HG03354 (cell line): ENCODE results near the gene CD19.
"Not testable (repeated sequence)": the region's sequence is repeated elsewhere in the genome, so short reads cannot be mapped to it uniquely, and the experiment has no call there.

Experiments used
- ATAC-seq: cut with Tn5 transposase; IDR thresholded peaks from one replicate; pipeline ENCODE4 v1.9.1; 2021; ENCODE audit warnings: mild to moderate bottlenecking; ENCODE audit not compliant: unreplicated experiment, poor library complexity, severe bottlenecking

Gene CD19

DNA sequence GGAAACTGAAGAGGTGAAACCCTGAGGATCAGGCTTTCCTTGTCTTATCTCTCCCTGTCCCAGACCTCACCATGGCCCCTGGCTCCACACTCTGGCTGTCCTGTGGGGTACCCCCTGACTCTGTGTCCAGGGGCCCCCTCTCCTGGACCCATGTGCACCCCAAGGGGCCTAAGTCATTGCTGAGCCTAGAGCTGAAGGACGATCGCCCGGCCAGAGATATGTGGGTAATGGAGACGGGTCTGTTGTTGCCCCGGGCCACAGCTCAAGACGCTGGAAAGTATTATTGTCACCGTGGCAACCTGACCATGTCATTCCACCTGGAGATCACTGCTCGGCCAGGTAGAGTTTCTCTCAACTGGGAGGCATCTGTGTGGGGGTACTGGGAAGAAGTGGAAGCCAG lies 1.4 kb downstream of the CD19 start:
- ATAC-seq, result no peak

DNA sequence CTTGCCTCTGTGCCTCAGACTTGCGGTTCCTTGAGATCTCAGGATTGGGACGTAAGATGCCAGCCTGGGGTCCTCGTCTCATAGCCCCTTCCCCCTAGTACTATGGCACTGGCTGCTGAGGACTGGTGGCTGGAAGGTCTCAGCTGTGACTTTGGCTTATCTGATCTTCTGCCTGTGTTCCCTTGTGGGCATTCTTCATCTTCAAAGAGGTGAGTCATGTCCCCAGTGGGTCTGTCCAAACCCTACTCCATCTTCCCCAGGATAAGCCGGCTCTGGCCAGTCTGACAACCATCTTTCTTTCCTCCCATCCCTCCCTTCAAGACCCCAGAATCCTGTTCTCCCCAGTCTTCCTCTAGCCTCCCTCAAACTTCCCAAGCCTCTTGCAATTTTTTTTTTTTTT lies 3.6 kb downstream of the CD19 start:
- ATAC-seq, result no peak

DNA sequence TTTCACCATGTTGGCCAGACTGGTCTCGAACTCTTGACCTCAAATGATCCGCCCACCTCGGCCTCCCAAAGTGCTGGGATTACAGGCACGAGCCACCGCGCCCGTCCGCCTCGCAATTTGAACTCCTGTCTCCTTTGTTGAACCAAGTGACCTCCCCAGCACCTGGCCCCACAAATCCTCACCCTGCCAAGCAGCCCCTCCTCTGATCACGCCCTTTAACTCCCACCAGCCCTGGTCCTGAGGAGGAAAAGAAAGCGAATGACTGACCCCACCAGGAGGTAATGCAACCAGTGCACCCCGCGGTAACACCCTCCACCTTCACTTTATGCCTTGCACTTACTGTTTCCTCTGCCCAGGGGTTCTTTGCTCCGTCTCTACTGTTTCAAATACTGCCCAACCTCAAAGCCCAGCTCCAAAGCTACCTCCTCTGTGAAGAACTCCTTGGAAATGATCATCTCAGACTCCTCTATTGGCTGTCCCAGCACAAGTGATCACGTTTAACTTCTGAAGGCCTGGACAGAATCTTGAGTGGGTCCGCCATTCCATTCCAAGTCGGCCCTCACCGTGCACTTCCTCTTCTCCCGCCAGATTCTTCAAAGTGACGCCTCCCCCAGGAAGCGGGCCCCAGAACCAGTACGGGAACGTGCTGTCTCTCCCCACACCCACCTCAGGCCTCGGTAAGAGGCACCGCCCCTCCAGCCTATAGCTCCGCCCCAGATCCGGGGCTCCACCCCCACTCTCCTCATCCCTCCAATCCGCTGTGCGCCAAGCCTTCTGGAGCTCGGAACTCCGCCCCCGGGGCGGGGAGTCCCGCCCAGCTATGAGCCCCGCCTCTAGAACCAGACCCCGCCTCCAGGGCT lies 4.4 kb downstream of the CD19 start:
- peak; percentile 85 for ATAC-seq

DNA sequence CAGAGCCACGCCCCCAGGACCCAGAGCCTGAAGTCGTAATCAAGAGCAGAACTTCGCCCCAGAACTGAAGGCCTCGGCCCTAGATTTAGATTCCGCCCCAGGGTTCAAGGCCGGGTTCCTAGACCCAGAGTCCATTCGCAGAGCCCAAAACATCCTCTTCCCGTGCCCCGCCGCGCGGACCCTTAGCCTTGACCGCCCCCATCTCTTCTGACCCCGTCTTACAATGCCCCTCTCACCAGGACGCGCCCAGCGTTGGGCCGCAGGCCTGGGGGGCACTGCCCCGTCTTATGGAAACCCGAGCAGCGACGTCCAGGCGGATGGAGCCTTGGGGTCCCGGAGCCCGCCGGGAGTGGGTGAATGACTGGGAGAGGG lies 5.0 kb downstream of the CD19 start:
- no peak for ATAC-seq

DNA sequence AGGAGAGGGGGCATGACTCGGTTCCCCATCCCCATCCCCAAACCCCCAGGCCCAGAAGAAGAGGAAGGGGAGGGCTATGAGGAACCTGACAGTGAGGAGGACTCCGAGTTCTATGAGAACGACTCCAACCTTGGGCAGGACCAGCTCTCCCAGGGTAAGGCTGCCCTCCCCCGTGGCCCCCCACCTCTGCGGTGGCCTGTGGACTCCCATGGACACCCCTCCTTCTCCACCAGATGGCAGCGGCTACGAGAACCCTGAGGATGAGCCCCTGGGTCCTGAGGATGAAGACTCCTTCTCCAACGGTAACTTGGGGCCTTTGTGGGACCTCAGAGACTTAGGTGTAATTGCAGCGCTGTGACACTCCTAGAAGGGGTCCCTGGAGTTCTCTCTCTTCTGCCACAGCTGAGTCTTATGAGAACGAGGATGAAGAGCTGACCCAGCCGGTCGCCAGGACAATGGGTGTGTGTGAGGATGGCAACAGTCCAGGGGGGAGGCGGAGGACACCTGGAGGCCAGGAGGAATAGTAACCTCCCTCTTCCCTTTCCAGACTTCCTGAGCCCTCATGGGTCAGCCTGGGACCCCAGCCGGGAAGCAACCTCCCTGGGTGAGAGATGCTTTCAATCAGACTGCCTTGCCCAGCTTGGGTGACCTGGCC lies 5.6 kb downstream of the CD19 start:
- ATAC-seq, result no peak

DNA sequence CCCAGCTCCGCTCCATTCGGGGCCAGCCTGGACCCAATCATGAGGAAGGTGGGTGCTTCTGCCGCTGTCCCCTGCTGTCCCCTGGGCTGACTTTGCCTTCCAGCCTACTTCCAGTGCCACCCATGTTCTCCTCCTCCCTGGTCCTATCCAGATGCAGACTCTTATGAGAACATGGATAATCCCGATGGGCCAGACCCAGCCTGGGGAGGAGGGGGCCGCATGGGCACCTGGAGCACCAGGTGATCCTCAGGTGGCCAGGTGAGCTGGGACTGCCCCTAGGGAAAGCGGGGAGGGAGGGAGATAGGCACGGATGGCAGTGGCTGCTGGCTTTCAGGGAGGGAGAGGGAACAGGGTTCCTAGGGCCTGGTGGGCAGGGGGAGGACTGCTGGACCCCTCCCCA lies 7.0 kb downstream of the CD19 start:
- no peak for ATAC-seq

DNA sequence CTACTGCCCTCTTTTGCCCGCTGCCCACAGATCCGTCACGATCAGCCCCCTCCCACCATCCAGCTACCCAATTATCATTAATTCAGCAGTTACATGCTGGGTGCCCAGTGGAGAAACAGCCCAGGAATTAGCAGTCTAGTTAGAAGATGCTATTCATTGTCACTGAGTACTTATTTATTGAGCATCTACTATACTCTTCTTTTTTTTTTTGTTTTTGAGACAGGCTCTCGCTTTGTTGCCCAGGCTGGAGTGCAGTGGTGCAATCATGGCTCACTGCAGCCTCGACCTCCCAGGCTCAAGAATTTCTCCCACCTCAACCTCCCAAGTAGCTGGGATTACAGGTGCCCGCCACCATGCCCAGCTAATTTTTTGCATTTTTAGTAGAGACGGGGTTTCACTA lies 8.1 kb downstream of the CD19 start:
- ATAC-seq, result not testable (repeated sequence)

DNA sequence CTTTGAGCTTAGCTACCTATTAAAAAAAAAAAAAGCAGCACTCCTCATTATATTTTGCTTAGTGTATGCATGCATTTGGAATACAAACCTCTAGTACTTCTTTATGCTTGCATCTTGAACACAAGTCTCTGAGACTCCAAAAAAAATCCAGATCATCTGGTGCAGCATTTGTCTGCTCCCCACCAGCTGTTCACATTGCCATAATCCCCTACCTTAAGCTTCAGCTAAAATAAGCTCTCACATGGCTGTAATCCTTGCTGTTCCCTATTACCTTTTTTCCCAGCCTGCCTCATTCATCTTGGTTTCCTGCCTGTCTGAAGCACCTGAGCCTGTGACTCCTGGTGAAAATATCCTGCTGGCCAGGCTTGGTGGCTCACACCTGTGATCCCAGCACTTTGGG lies 11.5 kb downstream of the CD19 start:
- ATAC-seq, result no peak

DNA sequence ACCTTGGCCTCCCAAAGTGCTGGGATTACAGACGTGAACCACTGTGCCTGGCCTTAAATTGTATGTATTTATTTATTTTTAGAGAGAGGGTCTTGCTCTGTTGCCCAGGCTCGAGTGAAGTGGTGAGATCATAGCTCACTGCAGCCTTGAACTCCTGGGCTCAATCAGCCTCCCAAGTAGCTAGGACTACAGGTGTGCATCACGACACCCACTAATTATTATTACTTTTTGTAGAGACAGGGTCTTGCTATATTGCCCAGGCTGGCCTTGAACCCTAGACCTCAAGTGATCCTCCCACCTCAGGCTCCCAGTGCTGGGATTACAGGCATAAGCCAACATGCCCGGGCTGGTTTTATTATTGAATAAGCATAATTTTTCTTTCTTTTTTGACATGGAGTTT lies 14.9 kb downstream of the CD19 start:
- ATAC-seq, result no peak

DNA sequence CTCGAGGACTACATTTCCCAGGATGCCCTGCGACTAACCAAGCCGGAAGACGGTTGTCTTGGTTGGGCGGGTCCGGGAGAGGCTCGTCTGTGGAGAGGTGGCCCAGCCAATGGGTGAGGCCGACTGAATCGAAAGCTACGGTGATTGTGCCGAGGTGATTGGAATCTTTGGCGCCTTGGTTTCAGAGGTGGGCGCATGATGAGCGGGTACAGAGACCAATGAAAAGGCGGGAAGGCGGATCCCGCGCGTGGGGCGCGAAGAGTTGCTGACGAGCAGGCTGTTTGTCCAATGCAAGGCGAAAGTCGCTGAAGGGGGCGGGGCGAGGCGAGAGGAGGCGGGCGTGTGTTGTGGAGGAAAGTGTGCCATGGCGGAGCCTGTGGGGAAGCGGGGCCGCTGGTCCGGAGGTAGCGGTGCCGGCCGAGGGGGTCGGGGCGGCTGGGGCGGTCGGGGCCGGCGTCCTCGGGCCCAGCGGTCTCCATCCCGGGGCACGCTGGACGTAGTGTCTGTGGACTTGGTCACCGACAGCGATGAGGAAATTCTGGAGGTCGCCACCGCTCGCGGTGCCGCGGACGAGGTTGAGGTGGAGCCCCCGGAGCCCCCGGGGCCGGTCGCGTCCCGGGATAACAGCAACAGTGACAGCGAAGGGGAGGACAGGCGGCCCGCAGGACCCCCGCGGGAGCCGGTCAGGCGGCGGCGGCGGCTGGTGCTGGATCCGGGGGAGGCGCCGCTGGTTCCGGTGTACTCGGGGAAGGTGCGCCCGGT lies 19.1 kb downstream of the CD19 start, which contains the start of gene NFATC2IP:
TSS of gene NFATC2IP (plus strand) at position 290 of the 762 bp plus-strand sequence. CDS start at position 365, 75 bp downstream.
- peak; percentile 93 for ATAC-seq

DNA sequence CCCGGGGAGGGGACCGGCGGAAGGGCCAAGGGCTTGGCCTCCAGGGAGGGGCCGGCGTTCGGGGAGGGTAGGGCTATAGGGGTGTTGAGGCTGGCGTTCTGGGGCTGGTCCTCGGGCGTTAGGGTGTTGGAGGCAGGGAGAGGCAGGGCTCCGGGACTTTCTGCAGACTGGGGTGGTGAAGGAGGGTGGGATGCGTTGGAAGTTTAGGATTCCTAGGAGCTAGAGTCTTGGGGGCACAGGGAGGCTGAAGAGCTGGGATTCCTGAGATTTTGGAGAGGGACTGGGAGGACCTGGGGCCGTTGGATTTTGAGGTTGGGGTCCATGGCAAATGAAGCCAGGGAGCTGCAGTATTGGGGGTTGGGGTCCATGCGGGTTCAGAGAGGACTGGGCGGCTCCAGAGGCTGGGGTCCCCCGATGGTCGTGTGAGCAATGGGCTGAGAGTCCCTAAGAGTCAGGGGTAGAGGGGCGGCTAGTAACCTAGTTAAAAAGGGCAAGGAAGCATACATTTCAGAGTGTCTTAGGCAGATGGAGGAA lies 19.7 kb downstream of the CD19 start:
- ATAC-seq, result no peak

DNA sequence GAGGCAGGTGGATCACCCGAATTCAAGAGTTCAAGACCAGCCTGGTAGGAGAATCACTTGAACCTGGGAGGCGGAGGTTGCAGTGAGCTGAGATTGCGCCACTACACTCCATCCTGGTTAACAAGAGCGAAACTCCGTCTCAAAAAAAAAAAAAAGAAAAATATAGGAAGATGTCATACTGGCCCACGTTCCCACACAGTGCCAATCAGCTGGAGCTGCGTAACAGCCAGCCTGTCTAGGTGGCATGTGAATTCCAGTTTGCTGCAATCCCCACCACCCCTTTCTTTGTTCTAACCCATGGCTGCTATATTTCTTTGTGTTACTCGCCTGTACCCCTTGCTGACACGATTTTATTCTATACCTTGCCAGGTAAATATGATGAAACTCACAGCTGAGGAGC lies 26.4 kb downstream of the CD19 start:
- ATAC-seq, result no peak

DNA sequence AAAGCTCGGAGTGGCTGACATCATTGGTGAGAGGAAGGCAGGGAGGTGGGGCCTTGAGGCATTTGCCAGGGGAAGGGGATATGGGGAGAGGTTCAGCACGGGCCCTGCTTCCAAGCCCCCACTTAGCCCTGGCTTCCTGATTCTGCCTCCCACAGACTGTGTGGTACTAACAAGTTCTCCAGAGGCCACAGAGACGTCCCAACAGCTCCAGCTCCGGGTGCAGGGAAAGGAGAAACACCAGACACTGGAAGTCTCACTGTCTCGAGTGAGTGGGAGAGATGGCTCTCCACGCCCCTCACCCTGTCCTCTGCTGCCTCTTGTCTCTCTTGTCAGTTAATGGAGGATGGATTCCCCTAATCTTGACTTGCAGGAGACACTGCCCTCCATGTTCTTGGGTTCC lies 27.1 kb downstream of the CD19 start:
- ATAC-seq, result no peak

DNA sequence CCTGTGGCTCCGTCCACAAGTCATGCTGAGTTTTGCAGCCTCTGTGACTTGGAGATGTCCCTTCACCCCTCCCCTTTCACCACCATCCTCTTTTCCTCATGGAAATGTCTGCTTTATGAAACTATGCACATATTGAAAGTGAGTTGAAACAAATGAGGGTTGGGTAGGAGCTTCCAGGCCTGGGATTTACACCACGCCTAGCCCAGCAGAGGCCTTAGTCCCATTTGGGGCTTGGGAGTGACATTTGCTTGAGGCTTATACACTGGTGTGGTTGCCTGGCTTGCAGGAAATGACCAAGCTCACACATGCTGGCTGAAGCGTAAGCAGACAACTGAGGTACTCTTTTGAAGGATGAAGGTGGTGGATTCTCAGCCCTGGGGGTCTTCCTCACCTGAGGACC lies 32.3 kb downstream of the CD19 start:
- no peak for ATAC-seq

DNA sequence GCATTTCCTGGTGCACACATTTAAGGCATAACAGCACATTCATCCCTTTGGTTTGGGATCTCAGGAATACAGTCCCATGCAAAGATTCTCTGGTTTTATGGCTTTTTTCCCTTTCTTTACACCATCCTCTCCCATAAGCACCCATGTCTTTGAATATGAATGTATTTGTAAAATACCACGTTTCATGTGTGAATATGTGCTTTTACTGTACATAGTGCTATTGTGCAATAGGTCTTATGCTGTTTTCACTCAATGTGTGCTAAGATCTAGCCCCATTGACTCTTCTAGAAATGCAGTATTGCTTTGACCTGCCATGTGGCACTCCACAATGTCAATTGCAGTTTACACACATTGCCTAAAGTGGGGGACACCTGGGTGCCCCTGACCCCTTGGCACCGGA lies 32.7 kb downstream of the CD19 start:
- no peak for ATAC-seq

DNA sequence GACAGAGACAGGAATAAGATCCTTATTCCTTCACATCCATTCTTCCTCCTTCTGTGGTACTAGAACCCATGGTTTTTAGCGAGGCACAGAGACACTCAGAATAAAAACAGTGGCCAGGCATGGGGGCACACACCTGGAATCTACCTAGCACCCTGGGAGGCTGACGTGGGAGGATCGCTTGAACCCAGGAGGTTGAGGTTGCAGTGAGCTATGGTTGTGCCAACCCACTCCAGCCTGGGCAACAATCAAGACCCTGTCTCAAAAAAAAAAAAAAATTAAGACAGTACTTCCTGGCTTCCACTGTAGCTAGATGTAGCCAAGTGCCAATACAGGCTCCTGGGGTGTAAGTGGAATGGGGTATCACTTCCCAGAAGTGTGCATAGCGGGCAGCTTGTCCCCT lies 35.4 kb downstream of the CD19 start:
- ATAC-seq, result no peak

DNA sequence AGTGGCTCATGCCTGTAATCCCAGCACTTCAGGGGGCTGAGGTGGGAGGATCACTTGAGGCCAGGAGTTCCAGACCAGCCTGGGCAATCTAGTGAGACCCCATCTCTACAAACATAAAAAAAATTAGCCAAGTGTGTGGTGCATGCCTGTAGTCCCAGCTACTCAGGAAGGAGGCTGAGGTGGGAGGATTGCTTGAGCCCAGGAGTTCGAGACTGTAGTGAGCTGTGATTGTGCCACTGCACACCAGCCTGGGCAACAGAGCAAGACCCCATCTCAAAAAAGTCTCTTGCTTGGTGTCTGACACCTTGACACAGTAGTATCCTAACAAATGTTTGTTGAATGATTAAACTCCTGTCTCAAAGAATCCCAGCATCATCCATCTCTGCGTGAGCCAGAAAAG lies 37.9 kb downstream of the CD19 start:
- ATAC-seq, result not testable (repeated sequence)

DNA sequence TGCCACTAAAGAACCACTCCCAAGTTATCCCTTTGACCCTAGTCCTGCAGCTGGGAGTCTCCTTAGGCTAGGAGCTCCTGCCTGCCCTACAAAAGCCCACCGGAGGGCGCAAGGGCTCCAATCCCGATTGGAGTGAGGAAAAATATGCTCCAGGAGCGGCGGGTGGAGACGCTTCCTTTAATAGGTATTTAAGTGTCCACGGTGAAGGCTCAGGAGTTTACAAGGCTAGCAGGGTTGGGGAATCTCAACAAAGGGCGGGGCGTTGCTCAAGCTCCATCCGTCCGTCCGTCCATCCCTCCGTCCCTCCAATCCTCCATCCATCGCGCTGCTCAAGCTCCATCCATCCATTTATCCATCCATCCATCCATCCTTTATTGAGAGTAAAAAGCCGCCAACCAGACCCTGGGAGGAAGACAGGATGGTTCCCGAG lies 42.3 kb downstream of the CD19 start:
- ATAC-seq, result peak; percentile 27

DNA sequence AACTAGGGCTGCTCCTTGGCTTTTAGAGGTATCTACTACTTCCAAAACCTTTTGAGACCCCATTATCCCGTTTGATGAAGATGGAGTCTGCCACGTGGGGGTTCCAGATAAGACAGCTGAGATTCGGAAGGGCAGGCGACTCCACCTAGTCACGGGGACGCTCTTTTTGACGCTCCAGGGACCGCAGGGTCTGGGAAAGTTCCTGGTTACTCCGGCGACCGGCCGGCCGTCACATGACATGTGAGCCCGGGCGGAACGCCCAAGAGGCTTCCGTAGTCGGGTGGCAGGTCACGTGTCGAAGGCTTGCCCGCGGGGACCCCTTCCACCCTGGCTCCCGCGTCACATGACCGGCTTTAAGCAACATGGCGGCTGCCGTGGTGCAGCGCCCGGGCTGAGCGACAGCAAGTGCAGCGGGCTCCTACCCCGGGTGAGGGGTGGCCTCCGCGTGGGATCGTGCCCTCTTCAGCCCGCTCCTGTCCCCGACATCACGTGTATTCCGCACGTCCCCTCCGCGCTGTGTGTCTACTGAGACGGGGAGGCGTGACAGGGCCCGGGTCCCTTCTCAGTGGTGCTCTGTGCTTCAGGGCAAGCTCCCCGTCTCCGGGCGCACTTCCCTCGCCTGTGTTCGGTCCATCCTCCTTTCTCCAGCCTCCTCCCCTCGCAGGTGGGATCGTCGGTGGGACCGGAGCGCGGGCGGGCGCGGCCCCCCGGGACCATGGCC lies 42.8 kb downstream of the CD19 start, which contains the start of gene SPNS1:
TSS of gene SPNS1 (plus strand) at position 342 of the 721 bp plus-strand sequence. CDS start at position 716, 374 bp downstream.
- peak; percentile 89 for ATAC-seq
